Measurements from ENCODE around the gene ZBTB38.

GRCh38 chr3:141390747-141391146 is 22.4 kb downstream of the ZBTB38 start:
- TF ChIP-seq CTCF (IDR thresholded peaks at IDR 0.05) (no peak), POLR2A (IDR thresholded peaks at IDR 0.05) (no peak), POLR2AphosphoS5 (IDR thresholded peaks at IDR 0.05) (no peak), EP300 (IDR thresholded peaks at IDR 0.05) (no peak)
